H1 (cell line): ENCODE results near the gene CPM.

Experiments
- BACH1 ChIP-seq: IDR thresholded peaks from 2 replicates; pipeline ENCODE4 v1.6.1; 2012; ENCODE audit warnings: low read length, improper control_type of control experiment
- CHD2 ChIP-seq: IDR thresholded peaks from 2 replicates; pipeline ENCODE4 v1.6.1; 2012; ENCODE audit warnings: low read length, improper control_type of control experiment
- CTCF ChIP-seq, 3 experiments: IDR thresholded peaks; 1 replicate in 2 of 3; 2 replicates in 1 of 3; pipeline versions ENCODE4 v1.5.1 to v1.6.1; 2011; ENCODE audit warnings: low read length in 3 of 3, mild to moderate bottlenecking in 3 of 3, inconsistent platforms in 2 of 3, low read depth in 1 of 3, moderate library complexity in 1 of 3; ENCODE audit not compliant: insufficient read depth in 1 of 3; ENCODE audit errors: control extremely low read depth in 1 of 3
- EGR1 ChIP-seq: IDR thresholded peaks from 2 replicates; pipeline ENCODE4 v1.6.1; 2011; ENCODE audit warnings: low read depth, low read length, borderline replicate concordance
- FOSL1 ChIP-seq: IDR thresholded peaks from 2 replicates; pipeline ENCODE4 v1.6.1; 2011; ENCODE audit warnings: mild to moderate bottlenecking, low read depth, low read length, moderate library complexity; ENCODE audit not compliant: insufficient read depth
- NANOG ChIP-seq: IDR thresholded peaks from 2 replicates; pipeline ENCODE4 v1.6.1; 2011; ENCODE audit warnings: low read length, low read depth, mild to moderate bottlenecking, inconsistent platforms; ENCODE audit not compliant: insufficient read depth, poor library complexity, severe bottlenecking
- POLR2A ChIP-seq, 2 experiments: IDR thresholded peaks; 1 replicate in 1 of 2; 2 replicates in 1 of 2; pipeline ENCODE4 v1.6.1; 2011; ENCODE audit warnings: low read depth in 2 of 2, low read length in 2 of 2, mild to moderate bottlenecking in 2 of 2; ENCODE audit errors: control extremely low read depth in 1 of 2
- RFX5 ChIP-seq: IDR thresholded peaks from 2 replicates; pipeline ENCODE4 v1.6.1; 2011; ENCODE audit warnings: low read depth, low read length, improper control_type of control experiment, borderline replicate concordance
- TAF1 ChIP-seq: IDR thresholded peaks from 2 replicates; pipeline ENCODE4 v1.6.1; 2011; ENCODE audit warnings: mild to moderate bottlenecking, low read depth, low read length
- TBP ChIP-seq: IDR thresholded peaks from 2 replicates; pipeline ENCODE4 v1.6.1; 2011; ENCODE audit warnings: low read depth, low read length, improper control_type of control experiment
- YY1 ChIP-seq: IDR thresholded peaks from 2 replicates; pipeline ENCODE4 v1.6.1; 2011; ENCODE audit warnings: low read depth, mild to moderate bottlenecking, low read length
- ZNF274 ChIP-seq: IDR thresholded peaks from 2 replicates; pipeline ENCODE4 v1.7.0; 2012; ENCODE audit warnings: low read length, borderline replicate concordance; ENCODE audit errors: extremely low read depth
- TF ChIP-seq, protein P1 (sequence below): IDR thresholded peaks from 2 replicates; pipeline ENCODE4 v1.6.1; 2011; ENCODE audit warnings: low read length, improper control_type of control experiment

DNA sequence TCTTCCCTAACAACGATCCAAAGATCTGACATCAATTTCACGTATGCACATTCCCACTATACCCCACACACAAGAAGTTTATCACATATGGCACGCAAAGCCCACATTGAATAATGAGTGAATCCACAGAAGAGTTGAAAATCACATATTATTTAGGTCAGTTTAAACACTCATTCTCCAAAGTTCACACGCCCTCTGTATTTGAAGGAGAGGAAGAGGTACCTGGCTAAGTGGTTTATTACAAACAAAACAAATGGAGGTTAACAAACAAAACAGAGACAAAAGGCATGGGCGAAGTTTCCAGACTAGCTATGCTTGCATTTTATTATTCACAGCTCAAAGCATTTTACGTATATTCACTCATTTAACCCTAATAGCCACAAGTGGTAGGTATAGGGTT lies 41.8 kb downstream of the CPM start:
- TF ChIP-seq RFX5 (no peak), CHD2 (no peak), CTCF (IDR thresholded peaks at IDR 0.05; ENCODE audit: control extremely low read depth in 1 of 3, insufficient read depth in 1 of 3, low read depth in 1 of 3, low read length in 3 of 3) (no peak), BACH1 (no peak), NANOG (no peak), EGR1 (no peak), TAF1 (no peak), POLR2A (IDR thresholded peaks at IDR 0.05; ENCODE audit: control extremely low read depth in 1 of 2, low read depth in 2 of 2, low read length in 2 of 2) (no peak), YY1 (no peak), ZNF274 (no peak), FOSL1 (no peak), TBP (no peak)
- TF ChIP-seq, protein P1, sequence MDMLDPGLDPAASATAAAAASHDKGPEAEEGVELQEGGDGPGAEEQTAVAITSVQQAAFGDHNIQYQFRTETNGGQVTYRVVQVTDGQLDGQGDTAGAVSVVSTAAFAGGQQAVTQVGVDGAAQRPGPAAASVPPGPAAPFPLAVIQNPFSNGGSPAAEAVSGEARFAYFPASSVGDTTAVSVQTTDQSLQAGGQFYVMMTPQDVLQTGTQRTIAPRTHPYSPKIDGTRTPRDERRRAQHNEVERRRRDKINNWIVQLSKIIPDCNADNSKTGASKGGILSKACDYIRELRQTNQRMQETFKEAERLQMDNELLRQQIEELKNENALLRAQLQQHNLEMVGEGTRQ: no peak
